T follicular helper cell (primary cell): ENCODE measurements around the gene SLC25A44.
"Not testable (repeated sequence)": the region's sequence is repeated elsewhere in the genome, so short reads cannot be mapped to it uniquely, and the experiment has no call there.

Source experiments
- DNase-seq: peaks from one replicate; pipeline ENCODE4 v3.0.0-alpha.2; 2020; ENCODE audit warnings: low read depth

Gene SLC25A44

GRCh38 chr1:156163712-156164111, 30.2 kb upstream of the SLC25A44 start:
- DNase-seq, result no peak

- DNase-seq, result no peak
These were observed 29.6 kb upstream of the SLC25A44 start for GRCh38 chr1:156164125-156164831.

GRCh38 chr1:156165083-156165482, 28.8 kb upstream of the SLC25A44 start:
- no peak for DNase-seq

- DNase-seq, result no peak
These were observed 26.4 kb upstream of the SLC25A44 start for GRCh38 chr1:156167536-156167935.

GRCh38 chr1:156172696-156173470, 21.0 kb upstream of the SLC25A44 start:
- no peak for DNase-seq

- DNase-seq, result no peak
These were observed 17.2 kb upstream of the SLC25A44 start for GRCh38 chr1:156176610-156177210.

- DNase-seq, result no peak
These were observed 15.8 kb upstream of the SLC25A44 start for GRCh38 chr1:156177919-156178654.

GRCh38 chr1:156180471-156180870, 13.4 kb upstream of the SLC25A44 start:
- no peak for DNase-seq

GRCh38 chr1:156181391-156181924, 12.4 kb upstream of the SLC25A44 start:
- not testable (repeated sequence) for DNase-seq

- not testable (repeated sequence) for DNase-seq
These were observed 11.7 kb upstream of the SLC25A44 start for GRCh38 chr1:156182010-156182779.

- not testable (repeated sequence) for DNase-seq
These were observed 7.3 kb upstream of the SLC25A44 start for GRCh38 chr1:156186347-156187177.

- not testable (repeated sequence) for DNase-seq
These were observed 3.6 kb upstream of the SLC25A44 start for GRCh38 chr1:156190265-156190664.

- no peak for DNase-seq
These were observed 2.5 kb upstream of the SLC25A44 start for GRCh38 chr1:156191292-156191964.

GRCh38 chr1:156193208-156193487, 756 bp upstream of the SLC25A44 start:
- DNase-seq, result no peak

- DNase-seq, result no peak
These were observed 372 bp downstream of the SLC25A44 start for GRCh38 chr1:156194300-156194652.

- DNase-seq, result no peak
These were observed 1.9 kb downstream of the SLC25A44 start for GRCh38 chr1:156195853-156196252.

- no peak for DNase-seq
These were observed 2.5 kb downstream of the SLC25A44 start for GRCh38 chr1:156196445-156196844.

- no peak for DNase-seq
These were observed 5.0 kb downstream of the SLC25A44 start for GRCh38 chr1:156198831-156199349.

- DNase-seq, result no peak
These were observed 6.1 kb downstream of the SLC25A44 start for GRCh38 chr1:156200044-156200443.

- no peak for DNase-seq
These were observed 9.4 kb downstream of the SLC25A44 start for GRCh38 chr1:156203331-156203730.
